Colonic mucosa (tissue), 4 donors: ENCODE measurements around the gene RNF187. TPM values are rescaled to one million over a fixed set of nuclear protein-coding genes. Genes with fewer than 3 reads are reported as not detected.

Experiments used
- DNase-seq: peaks from one replicate; pipeline ENCODE4 v3.0.0-alpha.2; 2020
- H3K27ac ChIP-seq: fragments of 200-600 bp; one replicate; pipeline ENCODE4 v1.8.0; 2021
- H3K27me3 ChIP-seq: fragments of 200-600 bp; one replicate; pipeline ENCODE4 v1.8.0; 2021
- H3K36me3 ChIP-seq: fragments of 200-600 bp; one replicate; pipeline ENCODE4 v1.8.0; 2021
- H3K4me1 ChIP-seq: fragments of 200-600 bp; one replicate; pipeline ENCODE4 v1.8.0; 2021; ENCODE audit warnings: mild to moderate bottlenecking
- H3K4me3 ChIP-seq: fragments of 200-600 bp; one replicate; pipeline ENCODE4 v1.8.0; 2021
- H3K9ac ChIP-seq, 2 donors: one replicate each; pipeline ENCODE4 v1.7.0; 2013; ENCODE audit warnings: control low read depth in 2 of 2, low read depth in 2 of 2, low read length in 2 of 2
- H3K9me3 ChIP-seq: fragments of 200-600 bp; one replicate; pipeline ENCODE4 v1.8.0; 2021
- CTCF ChIP-seq: fragments of 200-600 bp; IDR thresholded peaks from one replicate; pipeline ENCODE4 v1.8.0; 2022; ENCODE audit warnings: antibody characterized with exemption, mild to moderate bottlenecking
- intact Hi-C: fragments of 100-400 bp; cut with DNase I; formaldehyde crosslinking; loops from one replicate; pipeline ENCODE4 v1.14.1; 2022
- total RNA-seq, 2 donors: library from RNA; stranded (reverse); fragmentation: NEBNext Ultra II Directional in 1 of 2; extraction: Animal tissue kit (Norgen Biotek cat#: 25700) in 1 of 2; gene quantifications; one replicate each; pipeline ENCODE4 v1.2.1, GENCODE V29; 2021
- donor health status: healthy.
- donor health status: DM: no; HTN: no; CAD: no.
- donor health status: DM: no; HTN: no; CAD: no.

Gene RNF187
- total RNA-seq, 2 donors from 2014 or later = 84.5 to 97.5 TPM

DNA sequence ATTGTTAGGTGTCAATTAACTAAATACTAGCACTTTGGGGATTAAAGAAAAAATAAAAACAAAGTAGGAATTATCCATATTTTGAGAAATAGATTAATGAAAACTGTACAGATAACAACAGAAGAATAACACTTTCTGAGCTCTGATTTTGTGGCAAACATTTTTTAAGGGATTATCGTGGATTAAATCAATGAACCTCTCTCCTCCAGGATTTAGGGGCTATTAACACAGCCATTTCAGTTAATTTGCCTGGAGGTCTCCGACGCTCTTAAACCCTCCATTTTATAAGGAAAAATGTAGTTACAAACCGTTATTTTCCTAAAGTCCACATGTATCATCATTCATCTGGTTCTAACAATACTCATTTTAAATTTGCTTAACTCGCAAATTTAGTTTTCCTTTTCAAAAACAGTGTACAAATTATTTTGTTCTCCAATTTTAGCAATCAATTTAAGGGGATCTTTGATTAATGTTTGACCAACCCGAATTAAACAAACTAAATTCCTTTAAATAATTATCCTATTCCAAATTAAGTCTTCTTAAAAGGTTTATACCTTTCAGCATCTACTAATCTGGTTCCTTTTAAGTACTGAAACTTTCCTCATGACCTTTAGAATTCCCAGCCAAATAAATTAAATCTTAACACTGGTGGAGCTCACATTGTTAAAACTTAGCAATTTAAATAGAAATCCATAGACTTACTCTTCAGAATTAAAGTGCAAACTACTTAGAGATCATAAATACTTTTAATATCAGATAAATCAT lies 30.7 kb upstream of the RNF187 start:
- no peak for TF ChIP-seq CTCF
- Histone ChIP-seq H3K9me3 (no peaks in the 10 kb centered on the region), H3K27me3 (peaks cover 4% of the 10 kb centered on the region), H3K36me3 (no peaks in the 10 kb centered on the region), H3K9ac (peak overlapping the region in 1 of 2 donors; percentile 63), H3K4me1 (no peaks in the 10 kb centered on the region), H3K27ac (peak overlapping the region; percentile 83), H3K4me3 (peak overlapping the region; percentile 44)
- DNase-seq = no peak
- intact Hi-C loops = loop anchor here (5.0 kb wide), 1 partner anchor 49 kb away; the partner anchor contains the start of gene TRIM11

DNA sequence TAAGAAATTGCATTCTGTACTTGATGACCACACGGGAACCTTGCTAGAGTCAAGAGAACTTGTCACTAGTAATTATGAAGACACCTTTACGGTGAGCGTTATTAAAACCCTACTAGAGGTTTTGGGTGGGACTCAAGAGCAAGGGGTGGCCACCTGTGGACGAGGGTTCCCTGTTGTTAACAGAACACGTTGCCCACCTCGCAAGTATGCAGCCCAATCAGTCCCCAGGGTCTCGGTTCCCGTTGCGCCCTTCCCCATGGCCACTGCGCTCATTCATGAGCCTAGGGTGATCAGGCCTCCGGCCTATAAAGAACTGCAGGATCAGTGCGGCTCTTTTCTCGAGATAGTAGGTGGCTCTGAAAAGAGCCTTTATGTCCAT lies 30.2 kb upstream of the RNF187 start:
- no peak for TF ChIP-seq CTCF
- Histone ChIP-seq H3K27ac (peak overlapping the region; percentile 83), H3K9ac (peak overlapping the region; percentile 28 to 63), H3K9me3 (no peaks in the 10 kb centered on the region), H3K27me3 (peaks cover 4% of the 10 kb centered on the region), H3K4me1 (no peaks in the 10 kb centered on the region), H3K36me3 (no peaks in the 10 kb centered on the region), H3K4me3 (peak overlapping the region; percentile 44)
- no peak for DNase-seq
- intact Hi-C loops = loop anchor here (5.0 kb wide), 1 partner anchor 50 kb away; the partner anchor contains the start of gene TRIM11

DNA sequence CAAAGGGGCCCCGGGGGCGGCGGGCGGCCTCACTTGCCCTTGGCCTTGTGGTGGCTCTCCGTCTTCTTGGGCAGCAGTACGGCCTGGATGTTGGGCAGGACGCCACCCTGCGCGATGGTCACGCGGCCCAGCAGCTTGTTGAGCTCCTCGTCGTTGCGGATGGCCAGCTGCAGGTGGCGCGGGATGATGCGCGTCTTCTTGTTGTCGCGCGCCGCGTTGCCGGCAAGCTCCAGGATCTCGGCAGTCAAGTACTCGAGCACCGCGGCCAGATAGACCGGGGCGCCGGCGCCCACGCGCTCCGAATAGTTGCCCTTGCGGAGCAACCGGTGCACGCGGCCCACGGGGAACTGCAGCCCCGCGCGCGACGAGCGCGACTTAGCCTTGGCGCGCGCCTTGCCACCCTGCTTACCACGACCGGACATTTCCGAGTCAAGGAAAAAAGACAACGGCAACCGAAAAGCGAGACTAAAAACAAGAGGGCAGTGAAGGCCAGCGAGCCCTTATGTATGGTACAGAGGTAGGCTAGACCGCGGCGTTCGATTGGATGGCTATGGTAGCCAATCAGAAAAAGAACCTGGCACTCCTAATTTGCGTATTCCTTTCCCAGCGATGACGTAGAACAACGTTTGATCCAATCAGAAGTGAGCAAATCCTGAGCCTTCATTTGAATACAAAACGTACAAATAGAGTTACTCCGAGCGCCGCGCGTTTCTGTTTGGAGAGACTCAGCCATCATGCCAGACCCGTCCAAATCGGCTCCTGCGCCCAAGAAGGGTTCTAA lies 29.6 kb upstream of the RNF187 start:
- Histone ChIP-seq H3K9me3 (no peaks in the 10 kb centered on the region), H3K27me3 (peaks cover 4% of the 10 kb centered on the region), H3K36me3 (no peaks in the 10 kb centered on the region), H3K9ac (peak overlapping the region; percentile 28 to 63), H3K4me3 (peak overlapping the region; percentile 44), H3K27ac (peak overlapping the region; percentile 83), H3K4me1 (no peaks in the 10 kb centered on the region)
- DNase-seq = peak; percentile 93
- intact Hi-C loops = loop anchor here (5.0 kb wide), 1 partner anchor 50 kb away; the partner anchor contains the start of gene TRIM11
- peak; percentile 22 for TF ChIP-seq CTCF

DNA sequence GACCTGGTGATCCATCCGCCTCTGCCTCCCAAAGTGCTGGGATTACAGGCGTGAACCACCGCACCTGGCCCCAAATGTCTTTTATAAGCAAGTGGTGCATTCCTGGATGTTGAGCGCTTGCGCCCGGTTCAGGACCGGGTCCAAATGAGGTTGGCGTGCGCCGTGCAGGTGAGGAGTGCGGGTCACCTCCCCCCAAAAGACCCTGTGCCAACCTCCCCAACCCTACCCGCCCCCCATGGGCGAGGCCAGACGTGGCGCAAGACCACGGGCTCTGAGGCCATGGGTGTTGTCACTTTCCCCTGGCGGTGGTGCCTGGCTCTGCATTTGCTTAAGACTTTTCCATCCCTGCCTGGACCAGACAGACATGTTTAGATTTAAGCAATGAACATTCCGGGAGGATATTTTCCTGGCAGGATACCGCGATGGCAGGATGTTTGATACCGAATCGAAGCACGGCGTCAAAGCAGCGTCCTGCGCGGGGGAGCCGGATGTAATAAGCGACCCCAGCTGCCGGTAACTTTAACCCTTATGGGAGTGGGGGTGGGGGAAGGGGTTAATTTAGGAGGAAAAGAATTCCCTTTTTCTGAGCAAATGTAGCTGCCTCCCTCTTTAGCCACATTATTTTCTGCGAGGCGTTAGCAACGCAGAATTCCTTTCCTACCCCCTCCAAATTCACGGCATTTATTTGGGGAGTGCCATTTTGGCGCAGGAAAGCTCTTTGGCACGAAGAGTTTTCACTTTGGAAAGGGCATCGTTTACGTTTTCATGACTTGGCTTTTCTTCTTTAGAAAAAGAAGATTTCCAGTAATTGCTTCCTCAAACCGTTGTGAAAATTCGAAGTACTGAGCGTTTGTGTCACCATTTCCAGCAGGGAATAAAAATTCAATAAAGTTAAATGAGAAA lies 27.8 kb upstream of the RNF187 start:
- Histone ChIP-seq H3K9ac (peak overlapping the region in 1 of 2 donors; percentile 26), H3K27me3 (peaks cover 16% of the 10 kb centered on the region), H3K27ac (peak overlapping the region; percentile 83)

More for the DNA sequence above, 27.8 kb upstream of the RNF187 start:
- DNase-seq = peak; percentile 77
- peak overlapping the region; percentile 44 for H3K4me3 ChIP-seq
- no peaks in the 10 kb centered on the region for H3K4me1 ChIP-seq
- TF ChIP-seq CTCF = peak; percentile 76
- H3K9me3 ChIP-seq = no peaks in the 10 kb centered on the region
- H3K36me3 ChIP-seq = no peaks in the 10 kb centered on the region
- intact Hi-C loops = loop anchor here (5.0 kb wide), 1 partner anchor 52 kb away; the partner anchor contains the start of gene TRIM11
